Heart right ventricle (tissue), 16 donors: ENCODE results near the gene SLC26A11. TPM values are rescaled to one million over a fixed set of nuclear protein-coding genes. Genes with fewer than 3 reads are reported as not detected.

Experiments used
- ATAC-seq, 8 donors: fragments of 200-7000 bp; cut with Tn5 transposase; one replicate each; pipeline ENCODE4 v1.9.1; 2020; ENCODE audit warnings: mild to moderate bottlenecking in 8 of 8, moderate library complexity in 8 of 8, moderate number of reproducible peaks in 1 of 8
- DNase-seq, 2 donors: peaks; one replicate each; pipeline ENCODE4 v3.0.0-alpha.2; 2020
- H3K27ac ChIP-seq, 10 donors: fragments of 200-600 bp; sonication (generic) in 2 of 10; one replicate each; pipeline versions ENCODE4 v1.5.0 to v1.8.0; 2020 to 2022; ENCODE audit warnings: mild to moderate bottlenecking in 3 of 10
- H3K27me3 ChIP-seq, 7 donors: fragments of 200-600 bp; one replicate each; pipeline ENCODE4 v1.8.0; 2021 to 2022; ENCODE audit warnings: mild to moderate bottlenecking in 2 of 7
- H3K36me3 ChIP-seq, 9 donors: fragments of 200-600 bp; sonication (generic) in 1 of 9; one replicate each; pipeline versions ENCODE4 v1.5.0 to v1.8.0; 2020 to 2022; ENCODE audit warnings: mild to moderate bottlenecking in 2 of 9
- H3K4me1 ChIP-seq, 9 donors: fragments of 200-600 bp; sonication (generic) in 1 of 9; one replicate each; pipeline versions ENCODE4 v1.5.0 to v1.8.0; 2020 to 2022; ENCODE audit warnings: mild to moderate bottlenecking in 4 of 9
- H3K4me3 ChIP-seq, 10 donors: fragments of 200-600 bp; sonication (generic) in 2 of 10; one replicate each; pipeline versions ENCODE4 v1.5.0 to v1.8.0; 2020 to 2022; ENCODE audit warnings: mild to moderate bottlenecking in 7 of 10, moderate library complexity in 2 of 10
- H3K9me3 ChIP-seq, 11 donors: fragments of 200-600 bp in 10 of 11; sonication (generic) in 2 of 11; one replicate each; pipeline versions ENCODE4 v1.5.0 to v1.8.0; 2013 to 2022; ENCODE audit warnings: mild to moderate bottlenecking in 2 of 11, control low read depth in 1 of 11, moderate library complexity in 1 of 11
- WGBS, 2 donors: extraction: QIAGEN DNeasy Blood & Tissue Kit; methylation state at CpG; one replicate each; pipeline ENCODE4 v1.1.7; 2013; ENCODE audit warnings: inconsistent platforms in 1 of 2; 5-methylcytosine and 5-hydroxymethylcytosine counted together
- intact Hi-C, 10 donors: fragments of 100-400 bp; cut with DNase I; formaldehyde crosslinking; loops; one replicate each; pipeline versions ENCODE4 v1.11.1 to v1.14.2; 2022
- polyA plus RNA-seq, 2 donors: library from polyadenylated mRNA; stranded (reverse); fragments of 200-250 nt; gene quantifications; one replicate each; pipeline ENCODE4 v1.2.3, GENCODE V29; 2013
- total RNA-seq, 10 donors: library from RNA; stranded (reverse); fragmentation: NEBNext Ultra II Directional in 3 of 10; extraction: Animal tissue kit (Norgen Biotek cat#: 25700) in 3 of 10; gene quantifications; one replicate each; pipeline versions ENCODE4 v1.2.1 to v1.2.4, GENCODE V29; 2021 to 2023
- TF ChIP-seq, protein P1 (sequence below), 9 donors: fragments of 200-600 bp; sonication (generic) in 2 of 9; IDR thresholded peaks; one replicate each; pipeline versions ENCODE4 v1.5.0 to v1.8.0; 2021 to 2022; ENCODE audit warnings: antibody characterized with exemption in 9 of 9, mild to moderate bottlenecking in 5 of 9, moderate library complexity in 1 of 9
- donor health status: Arrhythmogenic right ventricular cardiomyopathy.
- donor health status: ischemic (EF 13 %, LVEDD 7.1; RV severe dilation, severe dysfunction).
- donor health status: healthy with polysubstance abuse.
- donor health status: DM: no; HTN: yes; CAD: no.
- donor health status: DM: no; HTN: no; CAD: no.
- donor health status: ischemic (EF 25% LVEDD 6.9; RV normal size, moderate dysfunction).
- donor health status: ischemic (EF 25% LVEDD 5.7; RV mildly dilated, moderate dysfunction).
- donor health status: healthy.
- donor health status: DM: yes; HTN: yes; CAD: no.
- donor health status: Ischemic cardiomyopathy.
- donor health status: ischemic (EF 35%, LVEDD 5.7; RV mildly dilated, moderate dysfunction).
- donor health status: nonischemic (EF 11% LVEDD 7.7; RV severe dilation, severe dysfunction).
- donor health status: DM: yes; HTN: yes; CAD: no.
- donor health status: PGD.
- donor health status: ischemic (EF 29% LVEDD 5.4; RV normal size, mild dysfunction).
- donor health status: nonischemic (EF 23%, LVEDD 6.1; RV moderate dilation, normal function).

SLC26A11 gene
- total and polyA plus RNA-seq, 12 donors: 3.0 to 8.6 (median 5.1) TPM

DNA sequence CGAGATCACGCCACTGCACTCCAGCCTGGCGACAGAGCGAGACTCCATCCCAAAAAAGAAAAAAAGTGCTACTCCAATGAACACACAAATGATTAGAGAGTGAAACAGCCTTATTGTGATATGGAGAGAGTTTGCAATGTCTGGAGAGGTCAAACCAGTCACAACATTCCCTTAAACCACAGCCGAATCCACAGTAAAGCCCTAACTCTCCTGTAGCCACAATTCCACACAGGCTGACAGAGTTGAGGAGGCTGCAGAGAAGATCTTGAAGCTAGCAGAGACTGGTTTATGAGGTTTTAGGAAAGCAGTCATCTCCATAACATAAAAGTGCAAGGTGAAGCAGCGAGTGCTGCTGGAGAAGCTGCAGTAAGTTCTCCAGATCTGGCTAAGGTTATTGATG is 47.2 kb downstream of the SLC26A11 start:
- H3K4me1 ChIP-seq: peaks cover 8 to 60% (median 30%) of the 10 kb centered on the region in 9 donors
- H3K9me3 ChIP-seq: no peaks in the 10 kb centered on the region
- H3K27me3 ChIP-seq: no peaks in the 10 kb centered on the region
- H3K27ac ChIP-seq: no peak overlapping the region
- DNase-seq: no peak
- TF ChIP-seq, protein P1, sequence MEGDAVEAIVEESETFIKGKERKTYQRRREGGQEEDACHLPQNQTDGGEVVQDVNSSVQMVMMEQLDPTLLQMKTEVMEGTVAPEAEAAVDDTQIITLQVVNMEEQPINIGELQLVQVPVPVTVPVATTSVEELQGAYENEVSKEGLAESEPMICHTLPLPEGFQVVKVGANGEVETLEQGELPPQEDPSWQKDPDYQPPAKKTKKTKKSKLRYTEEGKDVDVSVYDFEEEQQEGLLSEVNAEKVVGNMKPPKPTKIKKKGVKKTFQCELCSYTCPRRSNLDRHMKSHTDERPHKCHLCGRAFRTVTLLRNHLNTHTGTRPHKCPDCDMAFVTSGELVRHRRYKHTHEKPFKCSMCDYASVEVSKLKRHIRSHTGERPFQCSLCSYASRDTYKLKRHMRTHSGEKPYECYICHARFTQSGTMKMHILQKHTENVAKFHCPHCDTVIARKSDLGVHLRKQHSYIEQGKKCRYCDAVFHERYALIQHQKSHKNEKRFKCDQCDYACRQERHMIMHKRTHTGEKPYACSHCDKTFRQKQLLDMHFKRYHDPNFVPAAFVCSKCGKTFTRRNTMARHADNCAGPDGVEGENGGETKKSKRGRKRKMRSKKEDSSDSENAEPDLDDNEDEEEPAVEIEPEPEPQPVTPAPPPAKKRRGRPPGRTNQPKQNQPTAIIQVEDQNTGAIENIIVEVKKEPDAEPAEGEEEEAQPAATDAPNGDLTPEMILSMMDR (IDR thresholded peaks at IDR 0.05): no peak
- no peak for ATAC-seq
- H3K4me3 ChIP-seq: no peak overlapping the region
- peaks cover 0 to 75% (median 14%) of the 10 kb centered on the region in 9 donors for H3K36me3 ChIP-seq
- 96 to 99% methylated on average over 6 of the region's 6 CpGs for WGBS, 2 donors
- intact Hi-C loops: loop anchor here in 2 of 10 donors (10.0 kb wide), 2 partner anchors 53 to 123 kb away; partner anchors contain the start of gene EIF4A3 (in 1 of the 2)

DNA sequence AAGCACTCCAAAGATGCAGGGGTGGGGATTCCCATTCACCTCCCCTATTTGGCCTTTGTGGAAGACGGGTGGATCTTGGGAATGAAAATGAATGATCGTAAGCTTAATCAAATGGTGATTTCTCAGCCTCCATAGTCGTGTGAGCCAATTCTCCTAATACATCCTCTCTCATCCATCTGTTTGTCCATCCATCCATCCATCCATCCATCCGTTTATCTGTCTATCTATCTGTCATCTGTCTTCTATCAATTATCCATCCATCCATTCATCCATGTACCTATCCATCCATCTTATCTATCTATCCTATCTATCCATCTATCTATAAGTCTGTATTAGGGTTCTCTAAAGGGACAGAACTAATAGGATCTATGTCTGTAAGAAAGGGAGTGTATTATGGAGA is 48.2 kb downstream of the SLC26A11 start:
- ATAC-seq: no peak
- 86% methylated on average over 4 of the region's 4 CpGs for WGBS, 2 donors
- H3K36me3 ChIP-seq: peaks cover 0 to 86% (median 14%) of the 10 kb centered on the region in 9 donors
- H3K27me3 ChIP-seq: no peaks in the 10 kb centered on the region
- TF ChIP-seq, protein P1 (IDR thresholded peaks at IDR 0.05): no peak
- intact Hi-C loops: loop anchor here in 2 of 10 donors (10.0 kb wide), 2 partner anchors 54 to 124 kb away; partner anchors contain the start of gene EIF4A3 (in 1 of the 2)
- H3K4me1 ChIP-seq: peaks cover 3 to 51% (median 20%) of the 10 kb centered on the region in 9 donors
- H3K4me3 ChIP-seq: no peak overlapping the region
- no peak for DNase-seq
- no peak overlapping the region for H3K27ac ChIP-seq
- no peaks in the 10 kb centered on the region for H3K9me3 ChIP-seq

DNA sequence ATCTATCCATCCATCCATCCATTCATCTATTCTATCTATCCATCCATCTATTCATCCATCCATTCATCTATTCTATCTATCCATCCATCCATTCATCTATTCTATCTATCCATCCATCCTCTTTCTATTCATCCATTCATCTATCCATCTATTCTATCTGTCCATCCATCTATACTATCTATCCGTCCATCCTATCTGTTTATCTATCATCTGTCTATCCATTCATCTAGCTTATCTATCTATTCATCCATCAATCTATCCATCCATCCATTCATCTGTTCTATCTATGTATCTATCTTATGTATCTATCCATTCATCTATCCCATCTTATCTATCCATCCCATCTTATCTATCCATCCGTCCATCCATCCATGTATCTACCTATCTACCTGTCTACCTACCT is 49.2 kb downstream of the SLC26A11 start:
- H3K4me1 ChIP-seq: peaks cover 0 to 47% (median 11%) of the 10 kb centered on the region in 9 donors
- peaks cover 0 to 94% (median 14%) of the 10 kb centered on the region in 9 donors for H3K36me3 ChIP-seq
- intact Hi-C loops: loop anchor here in 2 of 10 donors (10.0 kb wide), 2 partner anchors 55 to 125 kb away; partner anchors contain the start of gene EIF4A3 (in 1 of the 2)
- H3K9me3 ChIP-seq: no peaks in the 10 kb centered on the region
- TF ChIP-seq, protein P1 (IDR thresholded peaks at IDR 0.05): no peak
- ATAC-seq (no peak), DNase-seq (no peak)
- no peak overlapping the region for H3K4me3 ChIP-seq
- 85 to 87% methylated on average over 2 of the region's 2 CpGs for WGBS, 2 donors
- H3K27ac ChIP-seq: no peak overlapping the region
- H3K27me3 ChIP-seq: no peaks in the 10 kb centered on the region

DNA sequence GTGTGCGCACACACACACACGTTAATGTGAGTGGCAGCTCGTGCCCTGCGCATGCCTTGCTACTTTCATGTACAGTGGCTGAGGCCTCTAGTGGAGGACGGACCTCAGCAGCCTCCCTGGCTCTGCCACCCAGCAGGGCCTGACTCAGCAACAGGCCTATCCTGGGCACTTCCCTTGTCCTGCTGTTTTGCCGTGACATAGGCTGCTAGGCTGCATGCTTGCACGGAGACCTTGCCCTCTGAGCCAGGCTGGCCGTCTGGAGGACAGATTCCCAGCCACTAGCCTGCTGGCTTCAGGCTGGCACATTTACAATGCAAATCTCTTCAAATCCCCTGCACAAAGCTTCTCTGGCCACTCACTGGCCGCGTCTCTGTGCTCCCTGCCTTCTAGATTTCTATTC is 49.9 kb downstream of the SLC26A11 start:
- ATAC-seq: no peak
- DNase-seq: no peak
- no peak overlapping the region for H3K4me3 ChIP-seq
- H3K36me3 ChIP-seq: peaks cover 0 to 90% (median 14%) of the 10 kb centered on the region in 9 donors
- no peaks in the 10 kb centered on the region for H3K27me3 ChIP-seq
- H3K9me3 ChIP-seq: no peaks in the 10 kb centered on the region
- peaks cover 0 to 40% (median 6%) of the 10 kb centered on the region in 9 donors for H3K4me1 ChIP-seq
- TF ChIP-seq, protein P1 (IDR thresholded peaks at IDR 0.05): no peak
- WGBS, 2 donors: 80 to 87% methylated on average over 10 of the region's 10 CpGs
- intact Hi-C loops: loop anchor here in 1 of 10 donors (10.0 kb wide), 1 partner anchor 125 kb away; the partner anchor contains the start of gene EIF4A3
- H3K27ac ChIP-seq: peak overlapping the region in 1 of 10 donors; percentile 31
